GM12878 (cell line): ENCODE measurements around the gene TLL2. TPM values are rescaled to one million over a fixed set of nuclear protein-coding genes. Genes with fewer than 3 reads are reported as not detected.

Experiments used
- ATAC-seq: fragments of 200-7000 bp; cut with Tn5 transposase; 3 replicates; pipeline ENCODE4 v1.9.1; 2020; ENCODE audit warnings: mild to moderate bottlenecking, moderate library complexity
- BruUV-seq: library from RNA; stranded (reverse); fragments of 400-500 nt; replicated peaks from 2 replicates; lab custom pipeline; 2021; lab: Mats Ljungman, UMichigan
- CTCF ChIA-PET: fragments of 300-600 bp; sonication (Branson Sonifier 250); formaldehyde crosslinking; extraction: SDS; loops from one replicate; lab custom pipeline; 2021; ENCODE audit warnings: inconsistent platforms; lab: Yijun Ruan, JAX
- POLR2A ChIA-PET: fragments of 350-600 bp; formaldehyde crosslinking; extraction: SDS; loops from one replicate; lab custom pipeline; 2021; ENCODE audit warnings: inconsistent platforms; lab: Charles Lee
- RAD21 ChIA-PET: fragments of 300-600 bp; sonication (Branson Sonifier 250); formaldehyde crosslinking; loops from one replicate; lab custom pipeline; 2023; ENCODE audit warnings: antibody characterized with exemption; ENCODE audit not compliant: unreplicated experiment; lab: Charles Lee
- SMC1A ChIA-PET: fragments of 300-600 bp; sonication (Branson Sonifier 250); formaldehyde crosslinking; loops from one replicate; lab custom pipeline; 2023; ENCODE audit not compliant: unreplicated experiment, uncharacterized antibody; lab: Charles Lee
- DNase-seq: peaks from one replicate; pipeline ENCODE4 v3.0.0-alpha.2; 2011; ENCODE audit warnings: low read depth, low spot score
- FAIRE-seq: peaks from 3 replicates; lab custom pipeline; 2011; peaks lifted over from hg19 to GRCh38; lab: Jason Lieb, UNC
- H2AFZ ChIP-seq: 2 replicates; pipeline ENCODE4 v1.6.0; 2011; ENCODE audit warnings: low read depth, low read length, control low read depth; ENCODE audit not compliant: control insufficient read depth
- H3K27ac ChIP-seq: 2 replicates; pipeline ENCODE4 v1.5.1; 2011; ENCODE audit warnings: control low read depth; ENCODE audit not compliant: control insufficient read depth, insufficient read depth
- H3K27me3 ChIP-seq, 2 experiments: replicated peaks in 1 of 2; 2 replicates each; pipeline versions ENCODE4 v1.6.0 to v1.6.1; 2011; ENCODE audit warnings: low read length in 1 of 2; ENCODE audit not compliant: control insufficient read depth in 2 of 2, insufficient read depth in 2 of 2
- H3K36me3 ChIP-seq, 2 experiments: 2 replicates each; pipeline ENCODE4 v1.5.1; 2011; ENCODE audit warnings: low read length in 1 of 2; ENCODE audit not compliant: control insufficient read depth in 2 of 2, insufficient read depth in 2 of 2
- H3K4me1 ChIP-seq: 2 replicates; pipeline ENCODE4 v1.6.1; 2011; ENCODE audit warnings: mild to moderate bottlenecking, low read length, moderate library complexity, mixed read lengths; ENCODE audit not compliant: control insufficient read depth, insufficient read depth
- H3K4me2 ChIP-seq: 2 replicates; pipeline ENCODE4 v1.6.0; 2011; ENCODE audit warnings: control low read depth; ENCODE audit not compliant: control insufficient read depth, insufficient read depth
- H3K4me3 ChIP-seq: fragments of 200-600 bp; sonication (generic); 2 replicates; pipeline ENCODE4 v1.5.1; 2016
- H3K79me2 ChIP-seq: 2 replicates; pipeline ENCODE4 v1.6.0; 2011; ENCODE audit warnings: low read length; ENCODE audit not compliant: control insufficient read depth, insufficient read depth
- H3K9ac ChIP-seq: 2 replicates; pipeline ENCODE4 v1.8.0; 2011; ENCODE audit warnings: low read length, control low read depth, mixed read lengths; ENCODE audit not compliant: control insufficient read depth, insufficient read depth
- H3K9me3 ChIP-seq: replicated peaks from 3 replicates; pipeline ENCODE4 v1.5.1; 2011; ENCODE audit warnings: mild to moderate bottlenecking, low read length; ENCODE audit not compliant: control insufficient read depth, insufficient read depth
- H4K20me1 ChIP-seq: 2 replicates; pipeline ENCODE4 v1.6.0; 2011; ENCODE audit not compliant: control insufficient read depth, insufficient read depth
- BACH1 ChIP-seq: fragments of 450-650 bp; IDR thresholded peaks from 2 replicates; pipeline ENCODE4 v1.6.1; 2017; ENCODE audit warnings: mild to moderate bottlenecking, borderline replicate concordance
- CBFB ChIP-seq: IDR thresholded peaks from 2 replicates; pipeline ENCODE4 v1.6.1; 2016; ENCODE audit warnings: antibody characterized with exemption, low read depth
- CHD4 ChIP-seq: fragments of 200-600 bp; sonication (generic); IDR thresholded peaks from 2 replicates; pipeline ENCODE4 v1.6.1; 2016; ENCODE audit warnings: mild to moderate bottlenecking
- E2F8 ChIP-seq: fragments of 450-650 bp; IDR thresholded peaks from 2 replicates; pipeline ENCODE4 v1.6.1; 2018; ENCODE audit warnings: mild to moderate bottlenecking, low read depth, moderate library complexity; ENCODE audit not compliant: partially characterized antibody
- ESRRA ChIP-seq: IDR thresholded peaks from 2 replicates; pipeline ENCODE4 v1.6.1; 2012; ENCODE audit warnings: mild to moderate bottlenecking, low read length, improper control_type of control experiment
- JUNB ChIP-seq: IDR thresholded peaks from 2 replicates; pipeline ENCODE4 v1.6.1; 2016; ENCODE audit warnings: antibody characterized with exemption, mild to moderate bottlenecking
- JUND ChIP-seq: IDR thresholded peaks from 2 replicates; pipeline ENCODE4 v1.6.1; 2012; ENCODE audit warnings: low read depth, mild to moderate bottlenecking, low read length, improper control_type of control experiment, moderate library complexity
- KAT2A ChIP-seq: conservative IDR thresholded peaks from 2 replicates; pipeline ENCODE4 v1.6.1; 2011; ENCODE audit warnings: low read depth, low read length; ENCODE audit not compliant: control insufficient read depth
- KDM1A ChIP-seq: fragments of 200-600 bp; sonication (generic); IDR thresholded peaks from 2 replicates; pipeline ENCODE4 v1.6.1; 2016; ENCODE audit warnings: borderline replicate concordance
- MEF2B ChIP-seq: fragments of 450-650 bp; IDR thresholded peaks from 2 replicates; pipeline ENCODE4 v1.6.1; 2018; ENCODE audit warnings: mild to moderate bottlenecking, moderate library complexity; ENCODE audit not compliant: partially characterized antibody, poor library complexity, severe bottlenecking
- NFXL1 ChIP-seq: fragments of 450-650 bp; IDR thresholded peaks from 2 replicates; pipeline ENCODE4 v1.6.1; 2017; ENCODE audit warnings: antibody characterized with exemption, mild to moderate bottlenecking, borderline replicate concordance
- NR2C2 ChIP-seq: IDR thresholded peaks from 2 replicates; pipeline ENCODE4 v1.6.1; 2011; ENCODE audit warnings: borderline replicate concordance, low read depth; ENCODE audit not compliant: control insufficient read depth, insufficient read length
- PAX8 ChIP-seq: fragments of 450-650 bp; IDR thresholded peaks from 2 replicates; pipeline ENCODE4 v1.6.1; 2017; ENCODE audit warnings: mild to moderate bottlenecking, moderate library complexity
- RFX5 ChIP-seq: IDR thresholded peaks from 2 replicates; pipeline ENCODE4 v1.6.1; 2011; ENCODE audit warnings: low read depth, low read length, improper control_type of control experiment
- SIX5 ChIP-seq: IDR thresholded peaks from 2 replicates; pipeline ENCODE4 v1.6.1; 2011; ENCODE audit warnings: mild to moderate bottlenecking, low read depth, low read length, moderate library complexity; ENCODE audit not compliant: severe bottlenecking
- SMAD5 ChIP-seq: IDR thresholded peaks from 2 replicates; pipeline ENCODE4 v1.6.1; 2016; ENCODE audit warnings: antibody characterized with exemption, low read depth
- SREBF2 ChIP-seq: IDR thresholded peaks from 2 replicates; pipeline ENCODE4 v1.6.1; 2012; ENCODE audit warnings: mild to moderate bottlenecking, low read length
- STAT1 ChIP-seq: fragments of 450-650 bp; conservative IDR thresholded peaks from 2 replicates; pipeline ENCODE4 v1.6.1; 2014; ENCODE audit warnings: antibody characterized with exemption, mild to moderate bottlenecking
- STAT3 ChIP-seq: IDR thresholded peaks from 2 replicates; pipeline ENCODE4 v1.6.1; 2011; ENCODE audit warnings: low read depth, low read length, improper control_type of control experiment
- TCF7 ChIP-seq: IDR thresholded peaks from 2 replicates; pipeline ENCODE4 v1.6.1; 2014; ENCODE audit warnings: antibody characterized with exemption, borderline replicate concordance
- ZBED1 ChIP-seq: IDR thresholded peaks from 2 replicates; pipeline ENCODE4 v1.6.1; 2016; ENCODE audit warnings: borderline replicate concordance
- WGBS: methylation state at CpG from one replicate; pipeline ENCODE4 v1.1.6; 2016; ENCODE audit warnings: low lambda C conversion rate; ENCODE audit not compliant: insufficient replicate concordance, insufficient coverage; ENCODE audit errors: missing lambda C conversion rate; 5-methylcytosine and 5-hydroxymethylcytosine counted together
- in situ Hi-C: fragments of 300-500 bp; cut with MboI; formaldehyde crosslinking; loops from 9 replicates; pipeline ENCODE4 v1.14.3; 2018; ENCODE audit warnings: mixed read lengths
- intact Hi-C: fragments of 100-400 bp; cut with micrococcal nuclease; formaldehyde crosslinking; loops from one replicate; pipeline ENCODE4 v1.14.2; 2022; ENCODE audit not compliant: unreplicated experiment
- polyA plus RNA-seq, 11 experiments: library from polyadenylated mRNA; depleted of rRNA in 4 of 11; unstranded in 6 of 11; stranded (reverse) in 5 of 11; fragments of >200 nt; fragmentation: Nextera tagmentation in 4 of 11; fragmentation: Illumina TruSeq in 1 of 11; extraction: Ambion mirVana in 4 of 11; extraction: Trizol in 1 of 11; gene quantifications; 1 replicate in 1 of 11; 2 replicates in 10 of 11; pipeline versions ENCODE4 v1.2.1 to v1.2.3, GENCODE V29; 2011 to 2016; ENCODE audit warnings: inconsistent platforms in 2 of 11, missing spikeins in 2 of 11, low read depth in 1 of 11
- total RNA-seq, 4 experiments: library from RNA; depleted of rRNA in 3 of 4; stranded (reverse); fragments of >200 nt in 3 of 4; fragmentation: Illumina TruSeq in 1 of 4; extraction: Trizol in 1 of 4; gene quantifications; 2 replicates each; pipeline versions ENCODE4 v1.2.1 to v1.2.3, GENCODE V29; 2013 to 2021
- TF ChIP-seq, protein P1 (sequence below): IDR thresholded peaks from 2 replicates; pipeline ENCODE4 v1.6.1; 2012; ENCODE audit warnings: low read length, inconsistent platforms

The TLL2 gene
- total and polyA plus RNA-seq, 10 of the 15 experiments (the other 5 are each of a cell fraction or from before 2014, with no cell fraction given): 0.02 to 2.1 (median 0.52) TPM

DNA sequence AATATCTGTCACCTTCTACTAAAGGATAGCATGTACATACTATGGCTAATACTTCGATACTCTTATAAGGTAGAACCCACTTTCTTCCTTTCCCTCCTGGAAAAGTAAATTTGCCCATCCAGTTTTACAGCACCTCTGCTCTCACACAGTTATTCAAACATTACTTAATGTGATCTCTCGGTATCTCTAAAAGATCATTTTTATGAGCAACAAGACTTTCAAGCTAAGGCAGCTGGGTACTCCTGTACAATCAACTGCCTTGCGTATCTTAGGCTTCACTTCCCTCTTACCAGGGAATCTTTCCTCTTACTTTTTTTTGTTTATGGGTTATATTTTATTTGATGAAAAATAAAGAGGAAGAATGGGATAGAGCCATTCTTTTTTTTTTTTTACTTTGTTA is 26.5 kb upstream of the TLL2 start (continued):
- TF ChIP-seq E2F8: no peak
- no peak for TF ChIP-seq NFXL1
- TF ChIP-seq, protein P1, sequence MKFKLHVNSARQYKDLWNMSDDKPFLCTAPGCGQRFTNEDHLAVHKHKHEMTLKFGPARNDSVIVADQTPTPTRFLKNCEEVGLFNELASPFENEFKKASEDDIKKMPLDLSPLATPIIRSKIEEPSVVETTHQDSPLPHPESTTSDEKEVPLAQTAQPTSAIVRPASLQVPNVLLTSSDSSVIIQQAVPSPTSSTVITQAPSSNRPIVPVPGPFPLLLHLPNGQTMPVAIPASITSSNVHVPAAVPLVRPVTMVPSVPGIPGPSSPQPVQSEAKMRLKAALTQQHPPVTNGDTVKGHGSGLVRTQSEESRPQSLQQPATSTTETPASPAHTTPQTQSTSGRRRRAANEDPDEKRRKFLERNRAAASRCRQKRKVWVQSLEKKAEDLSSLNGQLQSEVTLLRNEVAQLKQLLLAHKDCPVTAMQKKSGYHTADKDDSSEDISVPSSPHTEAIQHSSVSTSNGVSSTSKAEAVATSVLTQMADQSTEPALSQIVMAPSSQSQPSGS: no peak
- no peak for TF ChIP-seq KDM1A

DNA sequence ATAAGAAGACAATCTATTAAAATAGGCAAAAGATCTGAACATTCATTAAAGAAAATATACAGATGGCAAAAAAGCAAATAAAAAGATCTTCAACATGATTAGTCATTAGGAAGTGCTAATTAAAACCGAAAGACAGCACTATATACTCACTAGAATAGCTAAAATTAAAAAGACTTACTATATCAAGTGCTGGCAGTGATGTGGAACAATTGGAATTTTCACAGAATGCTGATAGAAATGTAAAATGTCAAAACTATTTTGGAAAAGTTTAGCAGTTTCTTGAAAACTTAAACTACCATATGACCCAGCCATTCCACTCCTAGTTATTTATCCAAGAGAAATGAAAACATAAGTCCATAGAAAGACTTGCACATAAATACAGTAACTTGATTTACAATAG is 25.0 kb upstream of the TLL2 start:
- TF ChIP-seq NR2C2 (no peak), ZBED1 (no peak), JUNB (no peak), STAT1 (no peak), STAT3 (no peak), RFX5 (no peak), JUND (no peak), SREBF2 (no peak), BACH1 (no peak), ESRRA (no peak), CHD4 (no peak), KAT2A (no peak), SMAD5 (no peak), MEF2B (no peak), PAX8 (no peak), TCF7 (no peak), SIX5 (no peak), CBFB (no peak)
- TF ChIP-seq, all 136 proteins: peak for 0
- no peaks in the 10 kb centered on the region for H3K27me3 ChIP-seq
- no peak overlapping the region for H3K4me2 ChIP-seq
- 96% methylated on average over 1 of the region's 1 CpG for WGBS
- H4K20me1 ChIP-seq: no peaks in the 10 kb centered on the region
- H3K36me3 ChIP-seq: peaks cover 0 to 4% of the 10 kb centered on the region in 2 experiments; a peak in 3 of 4 replicates
- H3K27ac ChIP-seq: no peak overlapping the region
- no peaks in the 10 kb centered on the region for H3K9me3 ChIP-seq
- H3K9ac ChIP-seq: no peak overlapping the region
- intact Hi-C loops (no loop called here), in situ Hi-C loops (no loop called here)
- FAIRE-seq (no peak), DNase-seq (no peak), ATAC-seq (no peak)
- no peak overlapping the region for H2AFZ ChIP-seq
- no peaks in the 10 kb centered on the region; the same call in none of the 2 replicates for H3K79me2 ChIP-seq
- H3K4me1 ChIP-seq: no peaks in the 10 kb centered on the region
- RAD21 ChIA-PET: no interaction called here
- CTCF ChIA-PET: interaction anchor here (1.2 kb wide), 1 partner anchor 18 kb away, joined by 5 read pairs; no protein-coding TSS in a partner anchor
- POLR2A ChIA-PET: no interaction called here
- H3K4me3 ChIP-seq: no peak overlapping the region
- no TSS peak for BruUV-seq
- SMC1A ChIA-PET: interaction anchor here (1.5 kb wide), 1 partner anchor 25 kb away, joined by 3 read pairs; the partner anchor contains the start of gene TLL2
